Right ventricle myocardium inferior (tissue), 1 donor: ENCODE results near the gene SNAI1. TPM values are rescaled to one million over a fixed set of nuclear protein-coding genes. Genes with fewer than 3 reads are reported as not detected.
A peak's percentile ranks its signal among the peaks of the same experiment; 100 is the strongest.

Experiments used
- ATAC-seq: fragments of 200-7000 bp; cut with Tn5 transposase; one replicate; pipeline ENCODE4 v1.9.1; 2020; ENCODE audit warnings: mild to moderate bottlenecking, moderate library complexity
- DNase-seq: peaks from one replicate; pipeline ENCODE4 v3.0.0; 2021; ENCODE audit errors: missing footprints
- intact Hi-C: fragments of 100-400 bp; cut with DNase I; formaldehyde crosslinking; loops from one replicate; pipeline ENCODE4 v1.11.0; 2022
- total RNA-seq: library from RNA; stranded (reverse); fragmentation: NEBNext Ultra II Directional; extraction: Animal tissue kit (Norgen Biotek cat#: 25700); gene quantifications from one replicate; pipeline ENCODE4 v1.2.1, GENCODE V29; 2021
- donor health status: DM: no; HTN: yes; CAD: no; lungs with severe emphysema.

SNAI1 gene
- total RNA-seq, 1 donor from 2014 or later = 0.73 TPM

- ATAC-seq = no peak
- intact Hi-C loops = no loop called here
- no peak for DNase-seq
These were observed 39.9 kb downstream of the SNAI1 start for GRCh38 chr20:50022676-50023075.

- no peak for DNase-seq
- intact Hi-C loops = no loop called here
- no peak for ATAC-seq
These were observed 40.5 kb downstream of the SNAI1 start for GRCh38 chr20:50023116-50023805.

- DNase-seq (peak; percentile 9), ATAC-seq (no peak)
- intact Hi-C loops = no loop called here
These were observed 44.2 kb downstream of the SNAI1 start for GRCh38 chr20:50026746-50027575.

- ATAC-seq (peak; percentile 79), DNase-seq (peak; percentile 84)
- intact Hi-C loops = no loop called here
These were observed 44.9 kb downstream of the SNAI1 start for GRCh38 chr20:50027611-50028105.

- ATAC-seq = no peak
- intact Hi-C loops = no loop called here
- DNase-seq = no peak
These were observed 46.4 kb downstream of the SNAI1 start for GRCh38 chr20:50029083-50029696.

GRCh38 chr20:50029697-50030461, 47.1 kb downstream of the SNAI1 start:
- intact Hi-C loops = no loop called here
- ATAC-seq (peak; percentile 3), DNase-seq (peak; percentile 82)

- ATAC-seq = no peak
These were observed 50.3 kb downstream of the SNAI1 start for GRCh38 chr20:50032955-50033666.

GRCh38 chr20:50034567-50035180, 51.9 kb downstream of the SNAI1 start:
- peak; percentile 78 for DNase-seq
- intact Hi-C loops = no loop called here
- ATAC-seq = peak; percentile 38

More at GRCh38 chr20:50032955-50033666, 50.3 kb downstream of the SNAI1 start:
- intact Hi-C loops = no loop called here
- DNase-seq = no peak

GRCh38 chr20:50036703-50037102, 53.9 kb downstream of the SNAI1 start:
- intact Hi-C loops = no loop called here
- DNase-seq (no peak), ATAC-seq (no peak)

- ATAC-seq (no peak), DNase-seq (no peak)
- intact Hi-C loops = no loop called here
These were observed 54.3 kb downstream of the SNAI1 start for GRCh38 chr20:50037123-50037522.

- DNase-seq (no peak), ATAC-seq (no peak)
- intact Hi-C loops = no loop called here
These were observed 54.8 kb downstream of the SNAI1 start for GRCh38 chr20:50037575-50037974.

- DNase-seq = no peak
- ATAC-seq = no peak
- intact Hi-C loops = no loop called here
These were observed 55.4 kb downstream of the SNAI1 start for GRCh38 chr20:50038169-50038568.

Other genes with a start within 250 kb of the SNAI1 start
- 4.7 TPM for gene SLC9A8, start 170.2 kb upstream of the SNAI1 start, total RNA-seq
- gene SPATA2, start 67.5 kb upstream of the SNAI1 start, total RNA-seq = 8.0 TPM
- 47.6 TPM for gene RNF114, start 46.6 kb upstream of the SNAI1 start, total RNA-seq
- 74.3 TPM for gene UBE2V1, start 130.2 kb downstream of the SNAI1 start, total RNA-seq
- 31.2 TPM for gene PEDS1, start 170.7 kb downstream of the SNAI1 start, total RNA-seq
- gene CEBPB, start 207.8 kb downstream of the SNAI1 start, total RNA-seq = 62.4 TPM